Suprapubic skin (tissue), 4 donors: ENCODE results near the gene CBY2. TPM values are rescaled to one million over a fixed set of nuclear protein-coding genes. Genes with fewer than 3 reads are reported as not detected.
"Not testable (repeated sequence)": the region's sequence is repeated elsewhere in the genome, so short reads cannot be mapped to it uniquely, and the experiment has no call there.

Experiments used
- DNase-seq, 2 donors: peaks; one replicate each; pipeline ENCODE4 v3.0.0-alpha.2; 2019; ENCODE audit warnings: low spot score in 2 of 2
- H3K27ac ChIP-seq: fragments of 200-600 bp; sonication (generic); one replicate; pipeline ENCODE4 v1.5.1; 2019
- H3K27me3 ChIP-seq: fragments of 200-600 bp; sonication (generic); one replicate; pipeline ENCODE4 v1.5.1; 2019
- H3K36me3 ChIP-seq: fragments of 200-600 bp; sonication (generic); one replicate; pipeline ENCODE4 v1.5.1; 2019
- H3K4me1 ChIP-seq: fragments of 200-600 bp; sonication (generic); one replicate; pipeline ENCODE4 v1.5.1; 2019
- H3K4me3 ChIP-seq: fragments of 200-600 bp; sonication (generic); one replicate; pipeline ENCODE4 v1.5.1; 2019; ENCODE audit warnings: mild to moderate bottlenecking
- H3K9me3 ChIP-seq: fragments of 200-600 bp; sonication (generic); one replicate; pipeline ENCODE4 v1.5.1; 2019
- CTCF ChIP-seq, 2 donors: fragments of 200-600 bp in 1 of 2; fragments of 450-650 bp in 1 of 2; sonication (generic) in 1 of 2; IDR thresholded peaks; one replicate each; pipeline ENCODE4 v1.5.1; 2016 to 2019; ENCODE audit warnings: antibody characterized with exemption in 2 of 2, mild to moderate bottlenecking in 1 of 2, moderate library complexity in 1 of 2
- EP300 ChIP-seq: sonication (generic); formaldehyde crosslinking; IDR thresholded peaks from one replicate; pipeline ENCODE4 v1.6.1; 2017; ENCODE audit warnings: antibody characterized with exemption
- POLR2A ChIP-seq, 2 donors: fragments of 450-650 bp; IDR thresholded peaks; one replicate each; pipeline ENCODE4 v1.6.1; 2017; ENCODE audit warnings: antibody characterized with exemption in 2 of 2, mild to moderate bottlenecking in 2 of 2, moderate library complexity in 2 of 2
- POLR2AphosphoS5 ChIP-seq, 3 donors: sonication (generic); formaldehyde crosslinking; IDR thresholded peaks; one replicate each; pipeline ENCODE4 v1.6.1; 2017; ENCODE audit warnings: antibody characterized with exemption in 3 of 3
- WGBS: methylation state at CpG from one replicate; pipeline ENCODE4 v1.1.5; 2018; 5-methylcytosine and 5-hydroxymethylcytosine counted together
- total RNA-seq, 4 donors: library from RNA; depleted of rRNA; stranded (reverse); fragments of >200 nt; gene quantifications; one replicate each; pipeline ENCODE4 v1.1.0, GENCODE V29; 2016

CBY2 gene
- under 1 TPM in 1 of 4 donors, not detected in 3; 0.49 TPM for total RNA-seq

GRCh38 chr13:45702088-45702487, at the start of gene CBY2:
CBY2 (plus strand) TSS chr13:45702320; CDS start chr13:45702391, 71 bp downstream.
- Histone ChIP-seq H3K27ac (no peak within 1 kb of the TSS), H3K4me1 (no peaks in the 10 kb centered on the region), H3K36me3 (no peaks in the 10 kb centered on the region), H3K27me3 (no peaks in the 10 kb centered on the region), H3K4me3 (no peak within 1 kb of the TSS), H3K9me3 (no peaks in the 10 kb centered on the region)
- no peak for DNase-seq
- WGBS, result 79% methylated on average over 1 of the region's 1 CpG
- TF ChIP-seq CTCF (IDR thresholded peaks at IDR 0.05), result no peak
- TF ChIP-seq POLR2AphosphoS5 (IDR thresholded peaks at IDR 0.05), result no peak
- no peak for TF ChIP-seq EP300
- no peak for TF ChIP-seq POLR2A (IDR thresholded peaks at IDR 0.05)

- Histone ChIP-seq H3K27me3 (no peaks in the 10 kb centered on the region), H3K4me1 (no peaks in the 10 kb centered on the region), H3K36me3 (no peaks in the 10 kb centered on the region), H3K27ac (no peak overlapping the region), H3K9me3 (no peaks in the 10 kb centered on the region), H3K4me3 (no peak overlapping the region)
- 71% methylated on average over 5 of the region's 5 CpGs for WGBS
- TF ChIP-seq POLR2A (IDR thresholded peaks at IDR 0.05) (no peak), POLR2AphosphoS5 (IDR thresholded peaks at IDR 0.05) (no peak), EP300 (no peak)
- DNase-seq, result no peak
Observed at GRCh38 chr13:45654633-45655349, 47.3 kb upstream of the CBY2 start.

GRCh38 chr13:45658586-45659235, 43.4 kb upstream of the CBY2 start:
- 49% methylated on average over 5 of the region's 5 CpGs for WGBS
- DNase-seq, result no peak
- no peak overlapping the region for H3K4me3 ChIP-seq
- H3K9me3 ChIP-seq, result no peaks in the 10 kb centered on the region
- no peaks in the 10 kb centered on the region for H3K27me3 ChIP-seq
- H3K36me3 ChIP-seq, result no peaks in the 10 kb centered on the region
- H3K27ac ChIP-seq, result no peak overlapping the region
- TF ChIP-seq EP300, result no peak
- no peak for TF ChIP-seq CTCF (IDR thresholded peaks at IDR 0.05)
- no peak for TF ChIP-seq POLR2A (IDR thresholded peaks at IDR 0.05)
- TF ChIP-seq POLR2AphosphoS5 (IDR thresholded peaks at IDR 0.05), result no peak
- H3K4me1 ChIP-seq, result no peaks in the 10 kb centered on the region

GRCh38 chr13:45659536-45659935, 42.6 kb upstream of the CBY2 start:
- Histone ChIP-seq H3K4me1 (no peaks in the 10 kb centered on the region), H3K9me3 (no peaks in the 10 kb centered on the region), H3K36me3 (no peaks in the 10 kb centered on the region), H3K4me3 (no peak overlapping the region), H3K27ac (no peak overlapping the region), H3K27me3 (no peaks in the 10 kb centered on the region)
- WGBS, result 80% methylated on average over 3 of the region's 3 CpGs
- DNase-seq, result no peak
- no peak for TF ChIP-seq POLR2A (IDR thresholded peaks at IDR 0.05)

GRCh38 chr13:45660458-45660857, 41.7 kb upstream of the CBY2 start:
- H3K4me1 ChIP-seq, H3K27ac ChIP-seq, DNase-seq, H3K4me3 ChIP-seq, H3K9me3 ChIP-seq, H3K36me3 ChIP-seq, H3K27me3 ChIP-seq: not testable (repeated sequence)
- WGBS, result 36% methylated on average over 1 of the region's 1 CpG

GRCh38 chr13:45662162-45662561, 40.0 kb upstream of the CBY2 start:
- WGBS, result 58% methylated on average over 1 of the region's 1 CpG
- Histone ChIP-seq H3K36me3 (no peaks in the 10 kb centered on the region), H3K4me3 (no peak overlapping the region), H3K27ac (no peak overlapping the region), H3K9me3 (no peaks in the 10 kb centered on the region), H3K4me1 (no peaks in the 10 kb centered on the region), H3K27me3 (no peaks in the 10 kb centered on the region)
- no peak for DNase-seq
- TF ChIP-seq EP300 (no peak), POLR2AphosphoS5 (IDR thresholded peaks at IDR 0.05) (no peak)

GRCh38 chr13:45662903-45663302, 39.2 kb upstream of the CBY2 start:
- not testable (repeated sequence) for H3K27ac ChIP-seq, H3K36me3 ChIP-seq, DNase-seq, H3K9me3 ChIP-seq, H3K4me1 ChIP-seq, H3K27me3 ChIP-seq, H3K4me3 ChIP-seq
- WGBS, result 95% methylated on average over 1 of the region's 1 CpG

- H3K27me3 ChIP-seq, H3K4me1 ChIP-seq, H3K36me3 ChIP-seq, H3K4me3 ChIP-seq, DNase-seq, H3K27ac ChIP-seq, H3K9me3 ChIP-seq: not testable (repeated sequence)
- 71% methylated on average over 7 of the region's 14 CpGs for WGBS
Observed at GRCh38 chr13:45669626-45670025, 32.5 kb upstream of the CBY2 start.
